Gastrocnemius medialis (tissue), 4 donors: ENCODE data around the gene TRAP1. TPM values are rescaled to one million over a fixed set of nuclear protein-coding genes. Genes with fewer than 3 reads are reported as not detected.
A peak's percentile ranks its signal among the peaks of the same experiment; 100 is the strongest.

ENCODE experiments used
- ATAC-seq, 2 donors: fragments of 150-250 bp; one replicate each; pipeline ENCODE4 v1.9.1; 2016
- DNase-seq, 2 donors: peaks; one replicate each; pipeline ENCODE4 v3.0.0-alpha.2; 2019
- H3K27ac ChIP-seq, 4 donors: fragments of 200-600 bp; sonication (generic); 1 replicate in 1 of 4; 2 replicates in 3 of 4; pipeline ENCODE4 v1.5.1; 2016 to 2018; ENCODE audit warnings: mild to moderate bottlenecking in 2 of 4, moderate library complexity in 1 of 4
- H3K27me3 ChIP-seq, 3 donors: fragments of 200-600 bp; sonication (generic) in 2 of 3; 1 replicate in 1 of 3; 2 replicates in 2 of 3; pipeline versions ENCODE4 v1.5.1 to v1.6.0; 2016 to 2019; ENCODE audit warnings: mild to moderate bottlenecking in 1 of 3, moderate library complexity in 1 of 3
- H3K36me3 ChIP-seq, 2 donors: fragments of 200-600 bp; sonication (generic) in 1 of 2; one replicate each; pipeline ENCODE4 v1.5.1; 2017 to 2018
- H3K4me1 ChIP-seq, 2 donors: fragments of 200-600 bp; sonication (generic) in 1 of 2; one replicate each; pipeline ENCODE4 v1.5.1; 2016 to 2017; ENCODE audit warnings: mild to moderate bottlenecking in 2 of 2
- H3K4me3 ChIP-seq, 4 donors: fragments of 200-600 bp; sonication (generic) in 3 of 4; 1 replicate in 1 of 4; 2 replicates in 3 of 4; pipeline ENCODE4 v1.5.1; 2016 to 2019; ENCODE audit warnings: mild to moderate bottlenecking in 2 of 4
- H3K9me3 ChIP-seq, 3 donors: fragments of 200-600 bp; sonication (generic) in 2 of 3; 1 replicate in 1 of 3; 2 replicates in 2 of 3; pipeline ENCODE4 v1.5.1; 2016 to 2019
- CTCF ChIP-seq, 5 experiments: fragments of 450-650 bp in 3 of 5; fragments of 200-600 bp in 2 of 5; sonication (generic) in 2 of 5; IDR thresholded peaks in 4 of 5; conservative IDR thresholded peaks in 1 of 5; 1 replicate in 4 of 5; 2 replicates in 1 of 5; pipeline ENCODE4 v1.5.1; 2016 to 2019; ENCODE audit warnings: antibody characterized with exemption in 5 of 5, mild to moderate bottlenecking in 3 of 5, moderate library complexity in 3 of 5
- POLR2A ChIP-seq, 2 donors: fragments of 450-650 bp; IDR thresholded peaks; one replicate each; pipeline ENCODE4 v1.6.1; 2017; ENCODE audit warnings: antibody characterized with exemption in 2 of 2, mild to moderate bottlenecking in 2 of 2, moderate library complexity in 2 of 2
- in situ Hi-C, 4 donors: fragments of 200-750 bp; cut with MboI; loops; one replicate each; pipeline versions ENCODE4 v1.15.0 to v1.8.0; 2017; ENCODE audit warnings: low sequenced_read_pairs in 4 of 4
- intact Hi-C: fragments of 100-400 bp; cut with DNase I; formaldehyde crosslinking; loops from one replicate; pipeline ENCODE4 v1.15.1; 2023; ENCODE audit warnings: low total_unique reads
- total RNA-seq, 4 donors: library from RNA; depleted of rRNA; stranded (reverse); fragments of >200 nt; gene quantifications; one replicate each; pipeline versions ENCODE4 v1.1.0 to v1.2.3, GENCODE V29; 2016

TRAP1 gene
- total RNA-seq, 4 donors from 2014 or later: 103 to 140 (median 122) TPM

GRCh38 chr16:3748307-3748706, 31.0 kb upstream of the TRAP1 start:
- no peaks in the 10 kb centered on the region for H3K27me3 ChIP-seq
- no peak for TF ChIP-seq CTCF (IDR thresholded peaks at IDR 0.05 in 4 of 5, conservative IDR thresholded peaks at IDR 0.05 in 1 of 5)
- TF ChIP-seq POLR2A (IDR thresholded peaks at IDR 0.05): no peak
- H3K4me1 ChIP-seq: peaks cover 32 to 46% of the 10 kb centered on the region in 2 donors
- peak; percentile 61 to 68 for ATAC-seq
- H3K9me3 ChIP-seq: no peaks in the 10 kb centered on the region
- peak; percentile 37 to 70 for DNase-seq
- H3K36me3 ChIP-seq: peaks cover 0 to 54% of the 10 kb centered on the region in 2 donors
- H3K27ac ChIP-seq: peak overlapping the region; percentile 68 to 83 (median 74)
- intact Hi-C loops (no loop called here), in situ Hi-C loops (no loop called here)
- no peak overlapping the region for H3K4me3 ChIP-seq

- TF ChIP-seq POLR2A (IDR thresholded peaks at IDR 0.05) (no peak), CTCF (IDR thresholded peaks at IDR 0.05 in 4 of 5, conservative IDR thresholded peaks at IDR 0.05 in 1 of 5) (no peak)
- in situ Hi-C loops (no loop called here), intact Hi-C loops (no loop called here)
- peak; percentile 34 to 37 for DNase-seq
- no peak overlapping the region for H3K4me3 ChIP-seq
- peaks cover 19 to 33% of the 10 kb centered on the region in 2 donors for H3K4me1 ChIP-seq
- H3K27me3 ChIP-seq: no peaks in the 10 kb centered on the region
- ATAC-seq: peak; percentile 62 to 76
- no peaks in the 10 kb centered on the region for H3K9me3 ChIP-seq
- H3K27ac ChIP-seq: peak overlapping the region; percentile 59 to 83 (median 74)
- peaks cover 0 to 69% of the 10 kb centered on the region in 2 donors for H3K36me3 ChIP-seq
Measured at GRCh38 chr16:3745751-3746355, 28.5 kb upstream of the TRAP1 start.

GRCh38 chr16:3744018-3744417, 26.7 kb upstream of the TRAP1 start:
- no peaks in the 10 kb centered on the region for H3K9me3 ChIP-seq
- no peak for TF ChIP-seq POLR2A (IDR thresholded peaks at IDR 0.05)
- no peak for TF ChIP-seq CTCF (IDR thresholded peaks at IDR 0.05 in 4 of 5, conservative IDR thresholded peaks at IDR 0.05 in 1 of 5)
- no peak overlapping the region for H3K4me3 ChIP-seq
- in situ Hi-C loops (no loop called here), intact Hi-C loops (no loop called here)
- ATAC-seq (peak; percentile 59 to 64), DNase-seq (peak; percentile 62 to 75)
- H3K4me1 ChIP-seq: peaks cover 19 to 33% of the 10 kb centered on the region in 2 donors
- H3K27me3 ChIP-seq: no peaks in the 10 kb centered on the region
- H3K27ac ChIP-seq: peak overlapping the region in 3 of 4 donors; percentile 70 to 83 (median 79)
- peaks cover 0 to 72% of the 10 kb centered on the region in 2 donors for H3K36me3 ChIP-seq

GRCh38 chr16:3740934-3741333, 23.6 kb upstream of the TRAP1 start:
- intact Hi-C loops: no loop called here
- no peak for ATAC-seq
- in situ Hi-C loops: no loop called here
- no peak for TF ChIP-seq CTCF (IDR thresholded peaks at IDR 0.05 in 4 of 5, conservative IDR thresholded peaks at IDR 0.05 in 1 of 5)
- no peak for TF ChIP-seq POLR2A (IDR thresholded peaks at IDR 0.05)
- Histone ChIP-seq H3K36me3 (peaks cover 0 to 96% of the 10 kb centered on the region in 2 donors), H3K4me3 (no peak overlapping the region), H3K27me3 (no peaks in the 10 kb centered on the region), H3K4me1 (peaks cover 7 to 24% of the 10 kb centered on the region in 2 donors), H3K27ac (no peak overlapping the region), H3K9me3 (no peaks in the 10 kb centered on the region)
- DNase-seq: no peak
